IMR-90 (cell line): ENCODE data around the gene OR10K1. TPM values are rescaled to one million over a fixed set of nuclear protein-coding genes. Genes with fewer than 3 reads are reported as not detected.

Source experiments
- ATAC-seq: fragments of 200-7000 bp; cut with Tn5 transposase; 2 replicates; pipeline ENCODE4 v1.9.1; 2020; ENCODE audit warnings: low read depth, mild to moderate bottlenecking, moderate library complexity
- BruUV-seq: library from RNA; stranded (reverse); fragments of 400-500 nt; replicated peaks from 2 replicates; lab custom pipeline; 2021; lab: Mats Ljungman, UMichigan
- CTCF ChIA-PET: fragments of 300-600 bp; formaldehyde crosslinking; extraction: SDS; loops from one replicate; lab custom pipeline; 2021; ENCODE audit warnings: antibody characterized with exemption; lab: Yijun Ruan, JAX
- POLR2A ChIA-PET: fragments of 300-600 bp; sonication (Branson Sonifier 250); formaldehyde crosslinking; loops from one replicate; lab custom pipeline; 2022; ENCODE audit warnings: antibody characterized with exemption; ENCODE audit not compliant: unreplicated experiment; lab: Charles Lee
- DNase-seq: peaks from one replicate; pipeline ENCODE4 v3.0.0; 2013
- H2AFZ ChIP-seq: replicated peaks from 2 replicates; pipeline ENCODE3; 2013; ENCODE audit warnings: low read length, mild to moderate bottlenecking; ENCODE audit not compliant: poor library complexity
- H2AK5ac ChIP-seq: 2 replicates; pipeline ENCODE4 v1.6.1; 2013; ENCODE audit warnings: low read depth, low read length, inconsistent platforms
- H2AK9ac ChIP-seq: replicated peaks from 2 replicates; pipeline ENCODE3; 2013; ENCODE audit warnings: mild to moderate bottlenecking, low read depth, low read length, moderate library complexity; ENCODE audit not compliant: poor library complexity
- H2BK120ac ChIP-seq: 2 replicates; pipeline ENCODE4 v1.6.1; 2013; ENCODE audit warnings: low read depth, low read length, inconsistent platforms
- H2BK15ac ChIP-seq: 3 replicates; pipeline ENCODE4 v1.6.1; 2013; ENCODE audit warnings: low read depth, low read length, inconsistent platforms
- H2BK20ac ChIP-seq: 2 replicates; pipeline ENCODE4 v1.6.1; 2013; ENCODE audit warnings: low read depth, mild to moderate bottlenecking, inconsistent platforms, low read length, moderate library complexity
- H2BK5ac ChIP-seq: 2 replicates; pipeline ENCODE4 v1.6.1; 2013; ENCODE audit warnings: mild to moderate bottlenecking, low read depth, low read length, inconsistent platforms; ENCODE audit not compliant: poor library complexity, severe bottlenecking
- H3K14ac ChIP-seq: replicated peaks from 2 replicates; pipeline ENCODE4 v1.6.1; 2013; ENCODE audit warnings: low read depth, low read length, inconsistent platforms
- H3K18ac ChIP-seq: 2 replicates; pipeline ENCODE4 v1.6.1; 2013; ENCODE audit warnings: low read depth, low read length, control low read depth
- H3K23ac ChIP-seq: 2 replicates; pipeline ENCODE4 v1.6.1; 2013; ENCODE audit warnings: low read depth, low read length, inconsistent platforms
- H3K27ac ChIP-seq: 2 replicates; pipeline ENCODE4 v1.5.1; 2013; ENCODE audit warnings: mild to moderate bottlenecking, control low read depth, low read length; ENCODE audit not compliant: insufficient read depth
- H3K27me3 ChIP-seq: 2 replicates; pipeline ENCODE4 v1.6.1; 2013; ENCODE audit warnings: low read length; ENCODE audit not compliant: control insufficient read depth, insufficient read depth
- H3K36me3 ChIP-seq: 2 replicates; pipeline ENCODE4 v1.6.1; 2013; ENCODE audit warnings: low read length, mixed read lengths; ENCODE audit not compliant: control insufficient read depth, insufficient read depth
- H3K4ac ChIP-seq: 2 replicates; pipeline ENCODE4 v1.6.1; 2013; ENCODE audit warnings: low read depth, low read length, inconsistent platforms
- H3K4me1 ChIP-seq: 2 replicates; pipeline ENCODE4 v1.6.1; 2013; ENCODE audit warnings: low read length, mixed read lengths; ENCODE audit not compliant: control insufficient read depth, insufficient read depth
- H3K4me2 ChIP-seq: 2 replicates; pipeline ENCODE4 v1.6.1; 2013; ENCODE audit warnings: low read depth, mild to moderate bottlenecking, control low read depth, low read length, moderate library complexity
- H3K4me3 ChIP-seq: 2 replicates; pipeline ENCODE4 v1.5.1; 2013; ENCODE audit warnings: low read depth, mild to moderate bottlenecking, control low read depth, low read length, moderate library complexity; ENCODE audit not compliant: insufficient read depth
- H3K56ac ChIP-seq: 2 replicates; pipeline ENCODE4 v1.6.1; 2013; ENCODE audit warnings: low read length, inconsistent platforms; ENCODE audit not compliant: insufficient read depth; ENCODE audit errors: extremely low read depth
- H3K79me1 ChIP-seq, 2 experiments: 2 replicates each; pipeline ENCODE4 v1.6.1; 2013; ENCODE audit warnings: low read length in 2 of 2, inconsistent platforms in 1 of 2, low read depth in 1 of 2
- H3K9ac ChIP-seq: 2 replicates; pipeline ENCODE4 v1.6.1; 2013; ENCODE audit warnings: low read depth, low read length, control low read depth
- H3K9me1 ChIP-seq: 2 replicates; pipeline ENCODE4 v1.6.1; 2013; ENCODE audit warnings: low read length, inconsistent platforms; ENCODE audit not compliant: insufficient read depth
- H3K9me3 ChIP-seq: 2 replicates; pipeline ENCODE4 v1.6.1; 2013; ENCODE audit warnings: low read length; ENCODE audit not compliant: control insufficient read depth, insufficient read depth
- H4K20me1 ChIP-seq: 2 replicates; pipeline ENCODE4 v1.6.1; 2013; ENCODE audit warnings: low read length, inconsistent platforms; ENCODE audit not compliant: insufficient read depth
- H4K5ac ChIP-seq: 2 replicates; pipeline ENCODE4 v1.6.1; 2013; ENCODE audit warnings: mild to moderate bottlenecking, low read depth, low read length, control low read depth
- H4K8ac ChIP-seq, 2 experiments: 2 replicates each; pipeline ENCODE4 v1.6.1; 2013; ENCODE audit warnings: low read depth in 2 of 2, low read length in 2 of 2, control low read depth in 1 of 2, inconsistent platforms in 1 of 2
- H4K91ac ChIP-seq: 2 replicates; pipeline ENCODE4 v1.6.1; 2013; ENCODE audit warnings: low read depth, low read length, inconsistent platforms; ENCODE audit not compliant: insufficient read depth
- BHLHE40 ChIP-seq: fragments of 150-350 bp; IDR thresholded peaks from 2 replicates; pipeline ENCODE4 v1.6.1; 2016; ENCODE audit warnings: mild to moderate bottlenecking, low read depth, low read length
- CEBPB ChIP-seq: IDR thresholded peaks from 2 replicates; pipeline ENCODE4 v1.6.1; 2012; ENCODE audit warnings: low read depth, low read length, improper control_type of control experiment
- CHD1 ChIP-seq: IDR thresholded peaks from 2 replicates; pipeline ENCODE4 v1.6.1; 2012; ENCODE audit warnings: low read depth, low read length, improper control_type of control experiment
- CTCF ChIP-seq: conservative IDR thresholded peaks from 2 replicates; pipeline ENCODE4 v1.5.1; 2012; ENCODE audit warnings: mild to moderate bottlenecking, low read depth, low read length, improper control_type of control experiment
- ELK1 ChIP-seq: fragments of 150-350 bp; IDR thresholded peaks from 2 replicates; pipeline ENCODE4 v1.6.1; 2016; ENCODE audit warnings: low read depth, mild to moderate bottlenecking, low read length, moderate library complexity, borderline replicate concordance
- FOS ChIP-seq: fragments of 150-350 bp; IDR thresholded peaks from 2 replicates; pipeline ENCODE4 v1.6.1; 2016; ENCODE audit warnings: low read depth, low read length
- MAFK ChIP-seq: IDR thresholded peaks from 2 replicates; pipeline ENCODE4 v1.6.1; 2012; ENCODE audit warnings: low read depth, low read length, improper control_type of control experiment
- MAZ ChIP-seq: IDR thresholded peaks from 2 replicates; pipeline ENCODE4 v1.6.1; 2012; ENCODE audit warnings: low read depth, mild to moderate bottlenecking, low read length, improper control_type of control experiment, moderate library complexity, borderline replicate concordance
- MXI1 ChIP-seq: IDR thresholded peaks from 2 replicates; pipeline ENCODE4 v1.6.1; 2012; ENCODE audit warnings: low read depth, mild to moderate bottlenecking, low read length, moderate library complexity, borderline replicate concordance
- NFE2L2 ChIP-seq: fragments of 150-350 bp; IDR thresholded peaks from 2 replicates; pipeline ENCODE4 v1.6.1; 2016; ENCODE audit warnings: low read depth, mild to moderate bottlenecking, low read length
- POLR2A ChIP-seq: IDR thresholded peaks from 2 replicates; pipeline ENCODE4 v1.6.1; 2012; ENCODE audit warnings: mild to moderate bottlenecking, low read depth, low read length
- RAD21 ChIP-seq: IDR thresholded peaks from 2 replicates; pipeline ENCODE4 v1.6.1; 2012; ENCODE audit warnings: low read length, improper control_type of control experiment
- RCOR1 ChIP-seq: IDR thresholded peaks from 2 replicates; pipeline ENCODE4 v1.6.1; 2012; ENCODE audit warnings: mild to moderate bottlenecking, low read length, improper control_type of control experiment; ENCODE audit not compliant: insufficient replicate concordance
- RFX5 ChIP-seq: IDR thresholded peaks from 2 replicates; pipeline ENCODE4 v1.8.0; 2012; ENCODE audit warnings: low read depth, mild to moderate bottlenecking, low read length, moderate library complexity
- SMC3 ChIP-seq: fragments of 150-350 bp; IDR thresholded peaks from 2 replicates; pipeline ENCODE4 v1.6.1; 2016; ENCODE audit warnings: low read depth, mild to moderate bottlenecking, antibody characterized with exemption, low read length, moderate library complexity
- USF2 ChIP-seq: fragments of 150-350 bp; IDR thresholded peaks from 2 replicates; pipeline ENCODE4 v1.6.1; 2017; ENCODE audit warnings: mild to moderate bottlenecking, antibody characterized with exemption, low read length, low read depth
- WGBS, 2 experiments: methylation state at CpG; one replicate each; pipeline versions ENCODE4 v1.1.5 to v1.1.7; 2013; ENCODE audit warnings: missing lambda C conversion rate in 2 of 2; ENCODE audit not compliant: insufficient read length in 1 of 2; ENCODE audit errors: extremely low coverage in 2 of 2; 5-methylcytosine and 5-hydroxymethylcytosine counted together
- dilution Hi-C: fragments of 300-500 bp; cut with HindIII; formaldehyde crosslinking; loops from one replicate; pipeline ENCODE4 v1.14.3; 2018; ENCODE audit warnings: low sequenced_read_pairs; ENCODE audit not compliant: unreplicated experiment
- in situ Hi-C: fragments of 300-500 bp; cut with MboI; formaldehyde crosslinking; loops from 3 replicates; pipeline ENCODE4 v1.14.3; 2019; ENCODE audit warnings: low sequenced_read_pairs, inconsistent platforms, mixed read lengths
- intact Hi-C: fragments of 100-400 bp; cut with micrococcal nuclease; formaldehyde crosslinking; loops from 2 replicates; pipeline ENCODE4 v1.10.0; 2022
- polyA plus RNA-seq, 3 experiments: library from polyadenylated mRNA; depleted of rRNA; stranded (reverse); fragments of >200 nt; gene quantifications; 2 replicates each; pipeline ENCODE4 v1.2.3, GENCODE V29; 2012; ENCODE audit warnings: low replicate concordance in 1 of 3
- total RNA-seq: library from RNA; depleted of rRNA; stranded (reverse); fragments of >200 nt; gene quantifications from 2 replicates; pipeline ENCODE4 v1.2.3, GENCODE V29; 2012

OR10K1 gene
- total and polyA plus RNA-seq, 2 of the 4 experiments (the other 2 are of a cell fraction): not detected

- BruUV-seq: no TSS peak
- Histone ChIP-seq H2BK15ac (no peak overlapping the region), H3K27ac (no peak overlapping the region), H2BK5ac (no peak overlapping the region), H3K4me2 (no peak overlapping the region), H4K8ac (no peak overlapping the region), H3K4ac (no peak overlapping the region), H2BK20ac (no peak overlapping the region), H3K14ac (no peak overlapping the region), H2AK5ac (no peak overlapping the region), H3K4me1 (no peaks in the 10 kb centered on the region), H2BK120ac (no peak overlapping the region), H3K79me1 (no peaks in the 10 kb centered on the region), H3K27me3 (no peaks in the 10 kb centered on the region), H4K20me1 (no peaks in the 10 kb centered on the region), H3K4me3 (no peak overlapping the region), H4K5ac (no peak overlapping the region), H3K9me3 (no peaks in the 10 kb centered on the region), H3K18ac (no peak overlapping the region), H2AK9ac (no peak overlapping the region), H3K9me1 (no peaks in the 10 kb centered on the region), H3K56ac (no peak overlapping the region), H3K36me3 (no peaks in the 10 kb centered on the region), H3K9ac (no peak overlapping the region), H4K91ac (no peak overlapping the region), H2AFZ (no peak overlapping the region), H3K23ac (no peak overlapping the region)
- ChIA-PET CTCF (no interaction called here), POLR2A (no interaction called here)
- WGBS, 2 experiments: no CpG with 5 or more reads among the region's 4 CpGs
- dilution Hi-C loops (no loop called here), in situ Hi-C loops (no loop called here), intact Hi-C loops (no loop called here)
- TF ChIP-seq CEBPB (no peak), MAFK (no peak), POLR2A (no peak), NFE2L2 (no peak), CHD1 (no peak), FOS (no peak), MXI1 (no peak), RFX5 (no peak), RAD21 (no peak), MAZ (no peak), SMC3 (no peak), RCOR1 (no peak), BHLHE40 (no peak), CTCF (no peak), USF2 (no peak), ELK1 (no peak)
- no peak for ATAC-seq
- DNase-seq: no peak
Observed at GRCh38 chr1:158445376-158445775, 16.3 kb upstream of the OR10K1 start.
